ENCODE results near the gene HAUS3.

The HAUS3 gene

DNA sequence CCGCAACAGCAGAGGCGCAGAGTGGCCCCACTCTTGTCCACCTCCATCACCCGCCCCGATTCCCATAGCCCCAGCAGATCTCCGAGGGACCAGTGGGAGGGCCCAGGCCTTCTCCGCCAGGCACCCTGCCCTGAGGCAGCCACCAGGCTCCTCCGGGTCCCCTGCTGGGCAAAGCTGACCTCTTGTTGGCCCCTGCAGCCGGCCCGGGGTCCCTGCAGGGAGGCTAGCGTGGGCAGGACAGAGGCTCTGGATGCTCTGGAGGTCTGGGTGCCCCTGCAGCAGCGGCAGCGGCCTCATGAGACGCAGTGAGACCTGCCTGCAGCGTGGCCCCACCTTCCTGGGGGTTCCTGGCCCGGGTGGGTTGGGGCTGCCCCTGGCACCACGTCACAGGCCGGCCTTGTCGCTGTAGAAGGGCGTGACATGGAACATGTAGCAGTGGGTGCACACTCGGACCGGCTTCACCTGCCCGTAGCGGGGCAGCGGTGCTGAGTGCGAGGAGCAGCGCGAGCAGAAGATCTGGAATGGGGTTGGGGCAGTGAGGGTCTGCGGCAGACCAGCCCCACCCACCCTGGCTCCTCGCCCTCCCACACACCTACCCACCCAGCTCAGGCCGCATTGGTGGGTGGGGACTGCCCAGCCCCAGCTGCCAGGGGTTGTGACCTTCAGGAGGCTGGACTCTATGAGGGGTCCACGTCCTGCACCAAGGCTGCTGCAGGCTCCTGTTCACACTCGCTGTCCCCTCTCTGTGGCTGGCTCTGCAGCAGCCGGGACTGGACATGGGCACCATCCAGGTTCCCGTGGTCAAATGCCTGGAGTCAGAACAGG is 28.6 kb upstream of the HAUS3 start:
- Mint-ChIP-seq H3K27ac (no peak overlapping the region), H3K36me3 (ENCODE audit: low read depth) (peaks cover 2% of the 10 kb centered on the region), H3K4me1 (ENCODE audit: low read depth) (no peaks in the 10 kb centered on the region), H3K27me3 (no peaks in the 10 kb centered on the region), H3K4me3 (no peak overlapping the region), H3K9me3 (no peaks in the 10 kb centered on the region)
- no peak for DNase-seq

GRCh38 chr4:2269618-2270163 is 27.8 kb upstream of the HAUS3 start:
- H3K9me3 Mint-ChIP-seq = no peaks in the 10 kb centered on the region
- H3K27ac Mint-ChIP-seq = no peak overlapping the region
- no peaks in the 10 kb centered on the region for H3K27me3 Mint-ChIP-seq
- H3K4me1 Mint-ChIP-seq (ENCODE audit: low read depth) = no peaks in the 10 kb centered on the region
- no peak for DNase-seq
- H3K36me3 Mint-ChIP-seq (ENCODE audit: low read depth) = peaks cover 2% of the 10 kb centered on the region
- no peak overlapping the region for H3K4me3 Mint-ChIP-seq

DNA sequence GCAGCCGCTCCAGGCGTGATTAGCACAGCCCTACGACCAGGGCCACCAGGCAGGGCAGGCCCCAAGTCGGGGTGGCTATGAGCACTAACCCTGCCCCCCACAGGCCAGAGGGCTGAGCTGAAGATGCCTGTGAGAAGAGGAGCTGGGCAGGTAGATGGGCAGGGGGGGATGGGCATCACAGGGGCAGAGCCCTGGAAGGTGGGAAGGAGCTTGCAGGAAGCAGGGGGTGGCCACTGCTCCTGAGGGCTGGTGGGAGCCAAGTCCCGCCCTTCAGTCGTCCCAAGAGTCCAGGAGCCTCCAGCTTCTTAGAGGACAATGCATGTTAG is 27.2 kb upstream of the HAUS3 start:
- Mint-ChIP-seq H3K27me3 (no peaks in the 10 kb centered on the region), H3K27ac (no peak overlapping the region), H3K4me1 (ENCODE audit: low read depth) (no peaks in the 10 kb centered on the region), H3K9me3 (no peaks in the 10 kb centered on the region), H3K4me3 (no peak overlapping the region), H3K36me3 (ENCODE audit: low read depth) (peaks cover 2% of the 10 kb centered on the region)
- DNase-seq = no peak

GRCh38 chr4:2268357-2269205 is 26.7 kb upstream of the HAUS3 start:
- H3K4me1 Mint-ChIP-seq (ENCODE audit: low read depth) = peaks cover under 1% of the 10 kb centered on the region
- no peak overlapping the region for H3K27ac Mint-ChIP-seq
- H3K36me3 Mint-ChIP-seq (ENCODE audit: low read depth) = peaks cover 2% of the 10 kb centered on the region
- H3K27me3 Mint-ChIP-seq = no peaks in the 10 kb centered on the region
- no peaks in the 10 kb centered on the region for H3K9me3 Mint-ChIP-seq
- no peak overlapping the region for H3K4me3 Mint-ChIP-seq
- DNase-seq = no peak

GRCh38 chr4:2267841-2268240 is 25.9 kb upstream of the HAUS3 start:
- no peak overlapping the region for H3K27ac Mint-ChIP-seq
- H3K4me3 Mint-ChIP-seq = no peak overlapping the region
- DNase-seq = no peak
- H3K27me3 Mint-ChIP-seq = no peaks in the 10 kb centered on the region
- peaks cover 2% of the 10 kb centered on the region for H3K36me3 Mint-ChIP-seq (ENCODE audit: low read depth)
- H3K9me3 Mint-ChIP-seq = no peaks in the 10 kb centered on the region
- H3K4me1 Mint-ChIP-seq (ENCODE audit: low read depth) = peaks cover 4% of the 10 kb centered on the region

- Mint-ChIP-seq H3K9me3 (no peaks in the 10 kb centered on the region), H3K4me3 (no peak overlapping the region), H3K27ac (no peak overlapping the region), H3K4me1 (ENCODE audit: low read depth) (peaks cover 4% of the 10 kb centered on the region), H3K27me3 (no peaks in the 10 kb centered on the region), H3K36me3 (ENCODE audit: low read depth) (peaks cover under 1% of the 10 kb centered on the region)
- no peak for DNase-seq
Measured at GRCh38 chr4:2267320-2267811, 25.4 kb upstream of the HAUS3 start.

- Mint-ChIP-seq H3K9me3 (no peaks in the 10 kb centered on the region), H3K4me3 (no peak overlapping the region), H3K27ac (no peak overlapping the region), H3K36me3 (ENCODE audit: low read depth) (no peaks in the 10 kb centered on the region), H3K27me3 (no peaks in the 10 kb centered on the region), H3K4me1 (ENCODE audit: low read depth) (peaks cover 4% of the 10 kb centered on the region)
- no peak for DNase-seq
Measured at GRCh38 chr4:2266821-2267220, 24.9 kb upstream of the HAUS3 start.

GRCh38 chr4:2266181-2266580 is 24.3 kb upstream of the HAUS3 start:
- Mint-ChIP-seq H3K4me1 (ENCODE audit: low read depth) (peaks cover 4% of the 10 kb centered on the region), H3K27ac (no peak overlapping the region), H3K9me3 (no peaks in the 10 kb centered on the region), H3K4me3 (no peak overlapping the region), H3K27me3 (no peaks in the 10 kb centered on the region), H3K36me3 (ENCODE audit: low read depth) (no peaks in the 10 kb centered on the region)
- no peak for DNase-seq

GRCh38 chr4:2265113-2266110 is 23.5 kb upstream of the HAUS3 start:
- Mint-ChIP-seq H3K4me3 (no peak overlapping the region), H3K4me1 (ENCODE audit: low read depth) (peaks cover 4% of the 10 kb centered on the region), H3K9me3 (no peaks in the 10 kb centered on the region), H3K36me3 (ENCODE audit: low read depth) (no peaks in the 10 kb centered on the region), H3K27ac (no peak overlapping the region), H3K27me3 (no peaks in the 10 kb centered on the region)
- no peak for DNase-seq

GRCh38 chr4:2264481-2265041 is 22.6 kb upstream of the HAUS3 start:
- no peaks in the 10 kb centered on the region for H3K27me3 Mint-ChIP-seq
- H3K36me3 Mint-ChIP-seq (ENCODE audit: low read depth) = no peaks in the 10 kb centered on the region
- H3K4me1 Mint-ChIP-seq (ENCODE audit: low read depth) = peaks cover 9% of the 10 kb centered on the region
- no peak overlapping the region for H3K27ac Mint-ChIP-seq
- H3K9me3 Mint-ChIP-seq = no peaks in the 10 kb centered on the region
- no peak for DNase-seq
- H3K4me3 Mint-ChIP-seq = no peak overlapping the region

GRCh38 chr4:2263926-2264321 is 22.0 kb upstream of the HAUS3 start:
- H3K4me1 Mint-ChIP-seq (ENCODE audit: low read depth) = peaks cover 10% of the 10 kb centered on the region
- H3K36me3 Mint-ChIP-seq (ENCODE audit: low read depth) = no peaks in the 10 kb centered on the region
- H3K27me3 Mint-ChIP-seq = no peaks in the 10 kb centered on the region
- no peak overlapping the region for H3K4me3 Mint-ChIP-seq
- H3K27ac Mint-ChIP-seq = no peak overlapping the region
- DNase-seq = no peak
- H3K9me3 Mint-ChIP-seq = no peaks in the 10 kb centered on the region

DNA sequence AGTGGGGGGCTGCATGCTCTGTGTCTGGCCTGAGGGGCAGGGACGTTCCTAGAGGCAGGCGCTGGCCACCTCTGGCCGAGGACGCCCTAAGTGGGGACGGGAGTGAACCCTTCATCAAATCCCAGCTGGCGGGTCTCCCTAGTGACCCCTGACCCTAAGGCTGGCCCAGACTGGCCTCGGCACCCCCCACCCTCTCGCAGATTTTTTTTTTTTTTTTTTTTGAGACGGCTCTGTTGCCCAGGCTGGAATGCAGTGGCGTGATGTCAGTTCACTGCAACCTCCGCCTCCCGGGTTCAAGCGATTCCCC is 21.0 kb upstream of the HAUS3 start:
- Mint-ChIP-seq H3K9me3 (no peaks in the 10 kb centered on the region), H3K4me3 (peak overlapping the region; percentile 70), H3K27ac (peak overlapping the region; percentile 66), H3K36me3 (ENCODE audit: low read depth) (no peaks in the 10 kb centered on the region), H3K4me1 (ENCODE audit: low read depth) (peaks cover 10% of the 10 kb centered on the region), H3K27me3 (no peaks in the 10 kb centered on the region)
- DNase-seq = no peak

GRCh38 chr4:2262145-2262943 is 20.4 kb upstream of the HAUS3 start:
- Mint-ChIP-seq H3K27ac (peak overlapping the region; percentile 76), H3K36me3 (ENCODE audit: low read depth) (no peaks in the 10 kb centered on the region), H3K27me3 (no peaks in the 10 kb centered on the region), H3K4me3 (peak overlapping the region; percentile 70), H3K4me1 (ENCODE audit: low read depth) (peaks cover 11% of the 10 kb centered on the region), H3K9me3 (no peaks in the 10 kb centered on the region)
- peak; percentile 97 for DNase-seq

All from activated T-cell treated with anti-CD3 and anti-CD28 coated beads, Interleukin-2, amount 50 U/mL, for 24 hours (primary cell).